GF-D8 (cell line): ENCODE measurements around the gene PIGR.

Experiments
- DNase-seq: peaks from one replicate; lab custom pipeline; 2025; lab: John Stamatoyannopoulos, UW

Gene PIGR

GRCh38 chr1:206946261-206946660 is at the start of gene PIGR:
Gene PIGR (minus strand): TSS chr1:206946466. CDS start chr1:206940531, 5,935 bp downstream.
- no peak for DNase-seq

- no peak for DNase-seq
Measured at GRCh38 chr1:206992790-206993189, 46.5 kb upstream of the PIGR start.

GRCh38 chr1:206987873-206988272 is 41.6 kb upstream of the PIGR start:
- DNase-seq, result no peak

GRCh38 chr1:206986885-206987284 is 40.6 kb upstream of the PIGR start:
- DNase-seq, result no peak

GRCh38 chr1:206986402-206986801 is 40.1 kb upstream of the PIGR start:
- no peak for DNase-seq

- DNase-seq, result no peak
Measured at GRCh38 chr1:206985162-206985749, 39.0 kb upstream of the PIGR start.

- DNase-seq, result no peak
Measured at GRCh38 chr1:206982216-206982615, 36.0 kb upstream of the PIGR start.

GRCh38 chr1:206979379-206980043 is 33.2 kb upstream of the PIGR start:
- no peak for DNase-seq

GRCh38 chr1:206978259-206978658 is 32.0 kb upstream of the PIGR start:
- DNase-seq, result no peak

- no peak for DNase-seq
Measured at GRCh38 chr1:206975306-206975705, 29.0 kb upstream of the PIGR start.

GRCh38 chr1:206974140-206974539 is 27.9 kb upstream of the PIGR start:
- no peak for DNase-seq

- DNase-seq, result no peak
Measured at GRCh38 chr1:206972728-206973127, 26.5 kb upstream of the PIGR start.

- no peak for DNase-seq
Measured at GRCh38 chr1:206971029-206971655, 24.9 kb upstream of the PIGR start.

GRCh38 chr1:206970446-206970845 is 24.2 kb upstream of the PIGR start, which contains the start of gene FCAMR:
Gene FCAMR (minus strand): TSS chr1:206970460. CDS start chr1:206970125, 335 bp downstream.
- DNase-seq, result no peak

- no peak for DNase-seq
Measured at GRCh38 chr1:206969090-206969489, 22.8 kb upstream of the PIGR start.

GRCh38 chr1:206967096-206967849 is 21.0 kb upstream of the PIGR start:
- peak; percentile 51 for DNase-seq

GRCh38 chr1:206965781-206966180 is 19.5 kb upstream of the PIGR start:
- no peak for DNase-seq

GRCh38 chr1:206963740-206964139 is 17.5 kb upstream of the PIGR start:
- DNase-seq, result no peak

GRCh38 chr1:206963119-206963712 is 16.9 kb upstream of the PIGR start:
- DNase-seq, result no peak

GRCh38 chr1:206962272-206962671 is 16.0 kb upstream of the PIGR start:
- DNase-seq, result no peak

- no peak for DNase-seq
Measured at GRCh38 chr1:206961668-206962067, 15.4 kb upstream of the PIGR start.

GRCh38 chr1:206960676-206961386 is 14.6 kb upstream of the PIGR start:
- DNase-seq, result no peak
